Gastrocnemius medialis (tissue), 4 donors: ENCODE data around the gene SLC35F1.

Experiments used
- CTCF ChIP-seq, 5 experiments: fragments of 450-650 bp in 3 of 5; fragments of 200-600 bp in 2 of 5; sonication (generic) in 2 of 5; IDR thresholded peaks in 4 of 5; conservative IDR thresholded peaks in 1 of 5; 1 replicate in 4 of 5; 2 replicates in 1 of 5; pipeline ENCODE4 v1.5.1; 2016 to 2019; ENCODE audit warnings: antibody characterized with exemption in 5 of 5, mild to moderate bottlenecking in 3 of 5, moderate library complexity in 3 of 5
- POLR2A ChIP-seq, 2 donors: fragments of 450-650 bp; IDR thresholded peaks; one replicate each; pipeline ENCODE4 v1.6.1; 2017; ENCODE audit warnings: antibody characterized with exemption in 2 of 2, mild to moderate bottlenecking in 2 of 2, moderate library complexity in 2 of 2

GRCh38 chr6:117956386-117956785 lies 49.3 kb downstream of the SLC35F1 start:
- TF ChIP-seq CTCF (IDR thresholded peaks at IDR 0.05 in 4 of 5, conservative IDR thresholded peaks at IDR 0.05 in 1 of 5) (no peak), POLR2A (IDR thresholded peaks at IDR 0.05) (no peak)
